Medulla oblongata (tissue), 1 donor: ENCODE data around the gene SPAG16.

Experiments used
- DNase-seq: peaks from one replicate; pipeline ENCODE4 v3.0.0-alpha.2; 2015; ENCODE audit errors: extremely low spot score

Gene SPAG16

DNA sequence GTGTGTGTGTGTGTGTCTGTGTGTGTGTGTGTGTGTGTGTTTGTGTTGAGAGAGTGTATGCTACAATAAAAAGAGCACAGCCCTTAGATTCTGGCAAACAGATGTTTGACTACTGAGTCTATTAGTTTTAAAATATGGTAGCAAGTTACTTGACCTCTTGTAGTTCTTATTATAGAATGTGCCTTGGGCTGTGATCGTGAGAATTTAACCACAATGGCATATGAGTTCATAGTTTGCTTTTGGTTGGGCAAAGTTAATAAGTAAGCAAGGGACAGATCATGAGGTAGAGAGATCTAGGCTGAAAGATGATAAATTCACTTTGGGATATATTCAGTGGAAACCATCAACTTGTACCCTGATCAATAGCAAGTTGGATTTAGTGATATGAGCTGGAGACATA lies 792.3 kb downstream of the SPAG16 start:
- no peak for DNase-seq

GRCh38 chr2:214077727-214078126 lies 793.5 kb downstream of the SPAG16 start:
- DNase-seq: no peak

GRCh38 chr2:214079032-214079431 lies 794.8 kb downstream of the SPAG16 start:
- DNase-seq: no peak

DNA sequence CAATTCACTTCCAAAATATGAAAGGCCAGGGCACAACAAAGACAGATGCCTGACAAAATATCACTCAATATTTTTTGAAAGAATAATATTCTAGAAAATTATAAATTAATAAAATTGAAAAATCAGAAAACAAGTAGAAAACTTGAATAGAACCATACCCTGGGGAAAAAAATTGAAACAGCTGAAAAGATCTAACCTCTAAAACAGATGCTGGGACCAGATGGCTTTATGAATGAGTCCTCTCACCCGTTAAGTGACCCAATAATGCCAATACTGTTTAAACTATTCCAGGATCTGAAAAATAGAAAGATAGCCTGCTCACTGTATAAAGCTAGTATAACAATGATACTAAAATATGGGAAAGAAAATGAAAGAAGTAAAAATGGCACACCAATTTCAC lies 804.3 kb downstream of the SPAG16 start:
- no peak for DNase-seq

GRCh38 chr2:214096208-214096715 lies 812.0 kb downstream of the SPAG16 start:
- DNase-seq: no peak

GRCh38 chr2:214098811-214099210 lies 814.5 kb downstream of the SPAG16 start:
- DNase-seq: no peak

- DNase-seq: no peak
Observed at GRCh38 chr2:214100488-214100887, 816.2 kb downstream of the SPAG16 start.

GRCh38 chr2:214103276-214104001 lies 819.2 kb downstream of the SPAG16 start:
- no peak for DNase-seq

DNA sequence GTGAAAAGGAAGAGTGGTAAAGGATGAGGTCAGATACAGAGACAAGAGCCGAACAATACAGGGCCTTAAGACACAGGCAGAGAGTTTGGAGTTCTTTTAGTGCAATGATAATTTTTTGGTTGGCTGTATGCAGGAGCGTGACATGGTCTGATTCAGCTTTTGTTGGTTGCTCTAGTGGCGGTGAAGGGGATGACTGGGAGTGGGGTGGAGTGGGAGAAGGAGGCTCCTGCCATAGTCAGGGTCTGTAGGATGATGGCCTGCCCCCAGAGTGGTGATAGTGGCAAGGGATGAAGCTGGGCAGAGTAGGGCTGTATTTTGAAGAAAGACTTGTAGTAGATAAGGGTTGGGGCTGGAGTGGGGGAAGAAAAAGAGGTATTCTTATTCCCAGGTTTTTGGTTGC lies 820.0 kb downstream of the SPAG16 start:
- DNase-seq: no peak

DNA sequence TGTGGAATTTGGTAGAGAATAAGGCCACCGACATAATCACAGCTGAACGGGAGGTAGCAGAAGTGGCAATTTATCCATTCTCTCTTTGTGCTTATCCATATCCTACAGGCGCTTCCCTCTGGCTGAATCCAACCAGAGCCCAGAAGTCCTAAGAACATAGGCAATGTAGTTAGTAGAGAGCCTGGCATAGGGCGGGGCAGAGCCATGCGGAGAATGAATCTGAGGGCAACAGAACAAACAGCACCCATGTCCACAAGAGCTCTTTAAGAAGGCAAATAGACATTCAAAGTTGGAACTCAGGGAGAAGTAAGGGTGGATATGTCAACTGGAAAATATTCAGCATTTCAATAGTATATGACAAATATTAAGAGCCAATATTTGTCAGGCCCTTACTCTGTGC lies 820.7 kb downstream of the SPAG16 start:
- no peak for DNase-seq

DNA sequence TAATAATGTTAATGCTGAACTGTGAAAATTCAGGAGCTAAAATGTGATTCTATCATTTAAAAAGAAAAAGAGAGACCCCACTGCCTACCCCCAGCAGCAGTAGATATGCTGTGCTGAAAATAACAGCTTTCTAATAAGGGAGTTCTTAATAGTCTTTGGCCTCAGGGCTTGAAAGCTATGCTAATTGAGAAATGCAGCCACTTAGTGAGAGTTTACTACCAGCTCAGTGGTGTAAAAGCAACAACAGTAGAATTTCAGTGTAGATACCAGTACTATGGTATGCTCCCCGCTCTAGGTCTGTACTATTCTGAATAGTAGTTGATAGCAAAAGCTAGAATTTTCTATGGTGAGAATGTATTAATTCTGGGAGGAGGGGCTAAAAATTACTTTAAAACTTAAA lies 823.5 kb downstream of the SPAG16 start:
- no peak for DNase-seq

- no peak for DNase-seq
Observed at GRCh38 chr2:214108598-214108997, 824.3 kb downstream of the SPAG16 start.

DNA sequence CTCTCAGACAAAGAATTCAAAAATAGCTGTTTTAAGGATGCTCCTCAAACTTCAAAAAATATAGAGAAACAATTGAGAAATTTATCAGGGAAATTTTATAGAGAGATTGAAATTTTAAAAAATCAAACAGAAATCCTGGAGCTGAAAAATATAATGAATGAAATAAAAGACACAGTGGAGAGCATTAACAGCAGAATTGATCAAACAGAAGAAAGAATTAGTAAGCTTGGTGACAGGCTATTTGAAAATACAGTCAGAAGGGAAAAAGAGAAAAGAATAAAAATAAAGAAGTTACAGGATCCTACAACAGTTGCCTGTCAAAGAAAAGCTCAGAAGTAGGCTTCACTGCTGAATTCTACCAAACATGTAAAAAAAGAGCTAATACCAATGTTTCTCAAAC lies 832.8 kb downstream of the SPAG16 start:
- DNase-seq: no peak

DNA sequence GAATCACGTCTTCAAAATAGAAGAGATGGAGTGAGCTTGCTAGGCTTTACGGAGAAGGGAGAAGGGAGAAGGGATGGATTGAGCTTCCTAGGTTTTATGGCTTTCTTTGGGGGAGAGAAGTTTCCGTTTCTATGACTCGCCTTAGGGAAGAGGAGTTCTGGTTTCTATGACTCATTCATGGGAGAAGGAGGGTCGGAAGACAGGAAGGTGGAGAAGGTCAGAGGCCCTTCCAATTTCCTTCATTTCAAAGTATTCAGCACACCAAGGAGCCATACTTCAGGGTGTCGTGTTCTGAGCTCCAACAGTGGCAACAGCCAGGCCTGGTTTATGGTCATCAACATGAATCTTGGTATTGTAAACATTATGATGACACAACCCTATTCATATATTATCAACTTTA lies 841.9 kb downstream of the SPAG16 start:
- DNase-seq: no peak

GRCh38 chr2:214127170-214127569 lies 842.9 kb downstream of the SPAG16 start:
- no peak for DNase-seq

- DNase-seq: no peak
Observed at GRCh38 chr2:214127571-214127970, 843.3 kb downstream of the SPAG16 start.

- no peak for DNase-seq
Observed at GRCh38 chr2:214128040-214128439, 843.8 kb downstream of the SPAG16 start.

DNA sequence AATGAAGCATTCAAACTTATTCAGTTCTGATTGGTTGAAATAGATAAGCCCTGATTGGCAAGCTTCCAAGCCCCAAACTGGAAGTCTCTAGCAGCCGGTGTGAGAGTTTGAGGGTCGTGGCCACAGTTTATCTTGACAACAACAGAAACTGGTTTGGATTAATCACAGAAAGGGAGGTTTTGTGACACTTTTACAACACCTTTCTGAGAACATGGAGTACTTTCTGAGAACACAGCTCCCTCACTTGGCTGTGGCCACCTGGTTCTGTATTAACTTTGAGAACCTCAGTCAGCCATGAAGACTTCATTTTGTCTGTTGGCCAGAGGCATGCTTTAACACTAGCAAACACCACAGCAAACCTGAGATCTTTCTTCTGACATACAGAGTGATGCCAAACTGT lies 845.9 kb downstream of the SPAG16 start:
- DNase-seq: no peak

DNA sequence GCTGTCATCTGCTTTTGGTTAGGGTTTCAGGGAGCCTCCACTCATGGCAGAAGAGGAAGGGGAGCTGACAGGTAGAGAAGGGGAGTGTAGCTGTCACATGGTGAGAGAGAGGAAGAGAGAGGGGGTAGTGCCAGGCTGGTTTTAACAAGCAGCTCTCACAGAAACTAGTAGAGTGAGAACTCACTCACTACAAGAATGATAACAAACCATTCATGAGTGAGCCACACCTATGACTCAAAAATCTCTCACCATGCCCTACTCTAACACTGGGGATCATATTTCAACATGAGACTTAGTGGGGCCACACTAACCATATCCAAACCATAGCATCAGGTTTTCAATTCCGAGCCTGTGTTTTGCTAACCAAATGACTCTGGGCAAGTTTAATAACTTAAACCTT lies 851.7 kb downstream of the SPAG16 start:
- no peak for DNase-seq

- DNase-seq: no peak
Observed at GRCh38 chr2:214138779-214139178, 854.5 kb downstream of the SPAG16 start.

DNA sequence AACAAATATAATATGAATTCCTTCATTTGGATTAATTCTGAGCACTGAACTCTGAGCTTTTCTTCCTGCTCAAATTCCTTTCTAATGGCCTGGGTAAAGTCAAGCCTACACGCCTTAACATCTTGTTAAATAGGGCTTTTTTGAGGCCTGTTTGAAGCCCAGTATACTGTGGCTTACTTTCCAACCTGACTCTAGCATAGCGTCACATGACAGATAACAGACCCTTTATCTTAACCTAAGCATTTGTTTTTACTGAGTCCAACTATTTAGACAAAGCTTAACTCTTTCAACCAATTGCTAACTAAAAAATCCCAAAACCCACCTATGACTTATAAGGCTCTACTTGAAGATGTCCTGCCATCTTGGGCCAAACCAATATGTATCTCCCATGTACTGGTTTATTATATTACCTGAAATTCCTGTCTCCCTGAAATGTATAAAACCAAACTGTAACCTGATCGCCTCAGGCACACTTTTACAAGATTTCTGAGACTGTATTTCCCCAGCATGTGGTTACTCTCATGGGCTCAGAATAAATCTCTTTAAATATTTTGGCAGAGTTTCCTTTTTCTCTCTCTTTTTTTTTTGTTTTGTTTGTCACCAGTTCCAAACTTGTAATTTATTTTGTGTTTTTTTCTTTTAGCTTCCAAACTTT lies 855.5 kb downstream of the SPAG16 start:
- DNase-seq: no peak

GRCh38 chr2:214156971-214157370 lies 872.7 kb downstream of the SPAG16 start:
- no peak for DNase-seq

- DNase-seq: no peak
Observed at GRCh38 chr2:214158851-214159250, 874.6 kb downstream of the SPAG16 start.
